Dendritic cell treated with granulocyte-macrophage colony-stimulating factor and Interleukin-4, amounts not matched to agents 40 ng/mL and 50 ng/mL, for 4 days (primary cell): ENCODE results near the gene NANS.
"Not testable (repeated sequence)": the region's sequence is repeated elsewhere in the genome, so short reads cannot be mapped to it uniquely, and the experiment has no call there.

Experiments used
- H3K27ac Mint-ChIP-seq: one replicate; pipeline ENCODE4 v1.8.0; 2022; ENCODE audit warnings: mild to moderate bottlenecking, mixed read lengths
- H3K27me3 Mint-ChIP-seq: one replicate; pipeline ENCODE4 v1.8.0; 2022; ENCODE audit warnings: mild to moderate bottlenecking, mixed read lengths
- H3K36me3 Mint-ChIP-seq: one replicate; pipeline ENCODE4 v1.8.0; 2022; ENCODE audit warnings: low read depth, mixed read lengths
- H3K4me1 Mint-ChIP-seq: one replicate; pipeline ENCODE4 v1.8.0; 2022; ENCODE audit warnings: low read depth, mixed read lengths
- H3K4me3 Mint-ChIP-seq: one replicate; pipeline ENCODE4 v1.8.0; 2022; ENCODE audit warnings: mild to moderate bottlenecking, moderate library complexity, mixed read lengths
- H3K9me3 Mint-ChIP-seq: one replicate; pipeline ENCODE4 v1.8.0; 2022; ENCODE audit warnings: mixed read lengths
- intact Hi-C: fragments of 100-400 bp; cut with micrococcal nuclease; formaldehyde crosslinking; loops from one replicate; pipeline ENCODE4 v1.15.0; 2022

The NANS gene

DNA sequence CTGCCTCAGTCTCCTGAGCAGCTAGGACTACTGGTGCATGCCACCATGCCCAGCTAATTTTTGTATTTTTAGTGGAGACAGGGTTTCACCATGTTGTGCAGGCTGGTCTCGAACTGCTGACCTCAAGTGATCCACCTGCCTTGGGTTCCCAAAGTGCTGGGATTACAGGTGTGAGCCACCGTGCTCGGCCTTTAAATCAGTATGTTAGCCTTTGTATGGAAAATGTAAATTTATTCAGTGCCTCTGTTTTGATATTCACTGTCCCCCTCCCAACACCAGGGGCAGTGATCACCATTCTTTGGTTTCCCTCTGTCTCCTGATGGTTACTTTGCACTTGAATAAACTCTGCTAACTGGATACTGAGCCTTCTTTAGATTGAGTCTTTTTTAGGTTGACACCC, 34.1 kb downstream of the NANS start:
- peaks cover 25% of the 10 kb centered on the region for H3K4me1 Mint-ChIP-seq

DNA sequence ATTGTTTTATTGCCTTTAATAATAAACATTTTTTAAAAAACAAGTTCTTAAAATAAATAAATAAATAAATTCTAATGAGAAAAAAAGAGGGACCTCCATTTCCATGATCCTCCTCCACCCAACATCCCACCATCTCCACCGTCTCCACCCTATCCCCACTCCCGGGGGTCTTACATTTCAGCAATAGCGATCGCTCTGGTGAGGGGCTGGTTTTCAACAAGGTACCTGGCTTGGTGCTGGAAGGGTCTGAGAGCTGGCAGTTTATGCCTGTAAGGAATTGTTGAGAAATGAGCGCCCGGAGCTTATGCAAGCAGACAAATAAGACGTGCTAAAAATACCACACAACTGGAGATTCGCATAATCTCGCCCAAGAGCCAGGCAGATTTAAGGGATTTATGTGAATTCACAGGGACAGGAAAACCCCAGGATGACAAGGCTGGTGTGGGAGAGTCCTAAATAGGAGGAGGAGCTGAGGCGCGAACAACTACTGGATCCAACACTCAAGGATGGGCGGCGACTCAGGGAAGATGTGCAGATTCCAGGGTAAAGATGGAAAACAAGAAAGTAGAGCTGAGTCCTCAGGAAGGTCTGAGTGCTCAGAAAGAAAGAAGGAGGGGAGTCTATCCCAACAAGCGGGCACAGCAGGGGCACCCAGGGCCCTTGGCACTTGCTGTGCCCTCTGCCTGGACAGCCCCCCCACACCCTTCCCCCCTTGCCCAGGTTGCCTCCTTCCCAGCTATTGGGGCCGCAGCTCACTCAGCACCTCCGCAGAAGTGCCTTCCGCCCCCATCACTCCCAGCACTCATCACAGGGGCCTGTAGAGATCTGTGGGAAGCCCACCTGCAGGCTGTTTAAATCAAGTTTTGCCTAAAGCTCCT, 35.4 kb downstream of the NANS start:
- intact Hi-C loops, result no loop called here
- Mint-ChIP-seq H3K4me3 (no peak overlapping the region), H3K27ac (no peak overlapping the region), H3K36me3 (peaks cover 97% of the 10 kb centered on the region), H3K9me3 (no peaks in the 10 kb centered on the region), H3K4me1 (peaks cover 22% of the 10 kb centered on the region), H3K27me3 (no peaks in the 10 kb centered on the region)

More for the DNA sequence above, 34.1 kb downstream of the NANS start:
- H3K27ac Mint-ChIP-seq, intact Hi-C loops, H3K9me3 Mint-ChIP-seq, H3K4me3 Mint-ChIP-seq, H3K27me3 Mint-ChIP-seq: not testable (repeated sequence)
- peaks cover 97% of the 10 kb centered on the region for H3K36me3 Mint-ChIP-seq

GRCh38 chr9:98092613-98092931, 36.0 kb downstream of the NANS start:
- Mint-ChIP-seq H3K27me3 (no peaks in the 10 kb centered on the region), H3K4me1 (peaks cover 20% of the 10 kb centered on the region), H3K9me3 (no peaks in the 10 kb centered on the region), H3K4me3 (no peak overlapping the region), H3K36me3 (peaks cover 97% of the 10 kb centered on the region), H3K27ac (peak overlapping the region; percentile 25)
- intact Hi-C loops, result no loop called here

DNA sequence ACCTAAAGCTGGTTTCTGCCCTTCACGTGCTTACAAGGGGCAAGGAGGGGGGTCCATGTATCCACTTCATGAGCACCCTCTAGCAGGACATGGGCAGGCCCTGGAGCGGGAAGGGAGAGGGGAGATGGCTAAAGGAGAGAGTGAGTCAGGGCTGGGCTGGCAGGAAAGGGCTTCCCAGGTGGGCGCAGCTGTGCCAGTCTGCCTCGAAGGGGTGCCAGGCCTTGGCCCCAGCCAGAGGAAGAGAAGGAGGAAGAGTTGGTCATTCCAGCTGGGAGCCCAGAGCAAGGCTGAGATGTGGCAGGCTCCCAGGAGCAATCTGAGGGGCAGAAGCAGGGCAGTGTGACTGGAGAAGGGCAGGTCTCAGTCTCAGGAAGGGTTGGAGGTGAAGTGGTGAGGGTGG, 37.8 kb downstream of the NANS start:
- Mint-ChIP-seq H3K4me3 (no peak overlapping the region), H3K27ac (no peak overlapping the region), H3K36me3 (peaks cover 97% of the 10 kb centered on the region), H3K27me3 (no peaks in the 10 kb centered on the region), H3K9me3 (no peaks in the 10 kb centered on the region), H3K4me1 (peaks cover 16% of the 10 kb centered on the region)
- intact Hi-C loops, result no loop called here

GRCh38 chr9:98094851-98095250, 38.3 kb downstream of the NANS start:
- H3K4me1 Mint-ChIP-seq, result peaks cover 16% of the 10 kb centered on the region
- intact Hi-C loops, result no loop called here
- H3K36me3 Mint-ChIP-seq, result peaks cover 97% of the 10 kb centered on the region
- H3K27me3 Mint-ChIP-seq, result no peaks in the 10 kb centered on the region
- H3K27ac Mint-ChIP-seq, result no peak overlapping the region
- H3K4me3 Mint-ChIP-seq, result no peak overlapping the region
- no peaks in the 10 kb centered on the region for H3K9me3 Mint-ChIP-seq

DNA sequence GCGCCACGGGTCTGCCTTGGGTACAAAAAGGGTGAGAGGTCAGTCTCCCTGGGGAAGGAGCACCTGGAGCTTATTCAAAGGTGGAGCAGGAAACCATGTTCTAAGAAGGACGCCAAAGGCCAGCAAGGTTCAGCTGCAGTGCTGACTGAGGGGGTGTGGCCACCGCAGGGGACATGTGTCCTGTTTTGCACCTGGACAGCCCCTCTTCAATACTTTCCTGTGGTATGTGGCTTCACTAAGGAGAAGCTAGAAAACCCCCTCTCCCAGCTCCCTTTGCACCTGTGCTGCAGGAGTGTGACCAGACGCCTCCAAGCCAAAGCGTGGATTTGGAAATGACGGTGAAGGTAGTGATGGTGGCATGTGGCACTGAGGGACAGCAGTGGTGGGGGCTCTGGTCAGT, 38.9 kb downstream of the NANS start:
- no peaks in the 10 kb centered on the region for H3K9me3 Mint-ChIP-seq
- H3K4me3 Mint-ChIP-seq, result no peak overlapping the region
- H3K4me1 Mint-ChIP-seq, result peaks cover 16% of the 10 kb centered on the region
- H3K27me3 Mint-ChIP-seq, result no peaks in the 10 kb centered on the region
- intact Hi-C loops, result no loop called here
- no peak overlapping the region for H3K27ac Mint-ChIP-seq
- peaks cover 97% of the 10 kb centered on the region for H3K36me3 Mint-ChIP-seq

DNA sequence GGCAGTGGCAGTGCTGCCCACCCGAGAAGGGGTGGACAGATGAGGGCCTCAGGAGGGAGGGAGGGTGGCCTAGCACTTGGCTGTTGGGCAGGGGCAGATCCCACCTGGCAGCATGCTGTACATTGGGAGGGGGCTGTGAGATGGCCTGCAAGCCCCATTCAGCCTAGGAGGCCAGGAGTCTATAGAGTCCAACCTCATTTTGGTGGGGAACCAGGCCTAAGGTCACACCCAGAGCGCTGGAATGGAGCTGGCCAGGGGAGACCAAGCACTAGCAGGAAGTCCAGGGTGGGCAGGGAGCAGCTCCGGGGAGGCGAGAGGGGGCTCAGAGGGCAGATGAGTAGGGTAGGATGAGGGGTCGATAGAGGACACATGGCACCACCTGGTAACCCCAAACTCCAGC, 39.6 kb downstream of the NANS start:
- intact Hi-C loops, result no loop called here
- Mint-ChIP-seq H3K36me3 (peaks cover 94% of the 10 kb centered on the region), H3K4me3 (no peak overlapping the region), H3K27ac (no peak overlapping the region), H3K9me3 (no peaks in the 10 kb centered on the region), H3K4me1 (peaks cover 16% of the 10 kb centered on the region), H3K27me3 (no peaks in the 10 kb centered on the region)

DNA sequence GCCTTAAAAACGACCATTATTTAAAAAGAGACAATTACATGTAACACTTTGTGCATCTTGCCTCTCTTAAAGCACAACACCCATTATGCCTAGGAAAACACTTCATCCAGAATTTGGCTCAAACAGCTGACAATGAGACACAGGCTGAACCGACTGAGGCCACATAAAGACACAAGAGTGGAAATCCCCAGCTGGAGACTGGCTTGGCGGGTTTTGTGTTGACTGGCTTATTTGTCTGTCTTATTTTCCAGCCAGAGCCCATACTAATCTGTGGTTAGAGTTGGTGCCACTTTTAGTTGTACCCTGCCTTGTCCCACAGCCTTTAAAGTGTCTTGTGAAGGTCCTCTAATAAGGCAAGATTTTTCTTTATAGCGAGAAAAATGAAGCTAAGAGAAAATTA, 41.3 kb downstream of the NANS start:
- H3K4me3 Mint-ChIP-seq, result no peak overlapping the region
- peaks cover 23% of the 10 kb centered on the region for H3K4me1 Mint-ChIP-seq
- intact Hi-C loops, result no loop called here
- H3K9me3 Mint-ChIP-seq, result no peaks in the 10 kb centered on the region
- H3K27me3 Mint-ChIP-seq, result no peaks in the 10 kb centered on the region
- peaks cover 95% of the 10 kb centered on the region for H3K36me3 Mint-ChIP-seq
- H3K27ac Mint-ChIP-seq, result no peak overlapping the region

- intact Hi-C loops, result no loop called here
- H3K4me1 Mint-ChIP-seq, result peaks cover 17% of the 10 kb centered on the region
- H3K9me3 Mint-ChIP-seq, result no peaks in the 10 kb centered on the region
- H3K36me3 Mint-ChIP-seq, result peaks cover 88% of the 10 kb centered on the region
- H3K27ac Mint-ChIP-seq, result no peak overlapping the region
- H3K4me3 Mint-ChIP-seq, result no peak overlapping the region
- no peaks in the 10 kb centered on the region for H3K27me3 Mint-ChIP-seq
These were observed 42.8 kb downstream of the NANS start for GRCh38 chr9:98099346-98099745.

DNA sequence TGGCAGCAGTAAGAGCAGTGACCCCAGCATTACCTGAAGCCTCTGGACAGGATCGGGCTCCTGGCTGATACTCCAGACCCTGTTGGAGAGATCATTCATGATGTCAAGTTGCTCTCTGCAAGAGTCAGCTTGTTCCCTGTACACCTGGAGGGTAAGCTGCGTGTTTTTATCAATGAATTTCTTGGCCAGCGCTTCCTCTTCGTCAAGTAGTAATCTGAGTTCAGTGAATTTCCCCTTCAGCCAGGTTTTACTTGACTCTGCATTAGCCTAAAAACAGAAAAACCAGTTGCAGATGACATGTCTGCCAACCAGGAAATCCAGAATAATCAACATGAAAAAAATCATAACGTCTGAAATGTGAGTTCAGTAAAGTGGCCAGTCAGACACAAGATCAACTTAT, 43.4 kb downstream of the NANS start:
- peaks cover 20% of the 10 kb centered on the region for H3K4me1 Mint-ChIP-seq
- intact Hi-C loops, result no loop called here
- no peak overlapping the region for H3K4me3 Mint-ChIP-seq
- H3K9me3 Mint-ChIP-seq, result no peaks in the 10 kb centered on the region
- H3K27me3 Mint-ChIP-seq, result no peaks in the 10 kb centered on the region
- H3K36me3 Mint-ChIP-seq, result peaks cover 88% of the 10 kb centered on the region
- no peak overlapping the region for H3K27ac Mint-ChIP-seq

DNA sequence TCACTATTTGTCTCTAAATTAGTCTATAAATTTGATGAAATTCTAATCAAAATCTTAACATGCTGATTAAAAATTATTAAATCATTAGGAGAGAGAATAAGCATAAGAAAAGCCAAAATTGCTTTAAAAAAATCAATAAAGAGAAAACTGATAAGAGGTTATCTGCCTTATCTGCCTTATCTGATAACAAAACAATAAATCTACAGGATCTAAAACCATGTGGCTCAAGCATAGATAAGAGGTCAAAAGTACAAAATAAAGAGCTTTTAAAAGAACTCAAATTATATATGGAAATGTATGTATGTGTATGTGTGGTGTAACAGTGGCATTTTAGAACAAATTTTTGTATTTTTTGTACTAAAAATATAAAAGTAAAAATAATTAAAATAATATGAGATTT, 43.9 kb downstream of the NANS start:
- no peak overlapping the region for H3K4me3 Mint-ChIP-seq
- peaks cover 88% of the 10 kb centered on the region for H3K36me3 Mint-ChIP-seq
- peaks cover 26% of the 10 kb centered on the region for H3K4me1 Mint-ChIP-seq
- no peaks in the 10 kb centered on the region for H3K9me3 Mint-ChIP-seq
- intact Hi-C loops, result no loop called here
- H3K27me3 Mint-ChIP-seq, result no peaks in the 10 kb centered on the region
- no peak overlapping the region for H3K27ac Mint-ChIP-seq

DNA sequence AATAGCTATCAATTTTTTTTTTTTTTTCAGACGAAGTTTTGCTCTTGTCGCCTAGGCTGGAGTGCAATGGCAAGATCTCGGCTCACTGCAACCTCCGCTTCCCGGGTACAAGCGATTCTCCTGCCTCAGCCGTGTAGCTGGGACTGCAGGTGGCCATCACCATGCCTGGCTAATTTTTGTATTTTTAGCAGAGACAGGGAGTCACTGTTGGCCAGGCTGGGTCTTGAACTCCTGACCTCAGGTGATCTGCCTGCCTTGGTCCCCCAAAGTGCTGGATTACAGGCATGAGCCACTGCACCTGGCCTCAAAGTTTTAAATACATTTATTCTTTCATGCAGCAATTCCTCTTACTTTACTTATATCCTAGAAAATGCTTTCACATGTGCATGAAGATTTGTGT, 44.9 kb downstream of the NANS start:
- H3K27me3 Mint-ChIP-seq, result no peaks in the 10 kb centered on the region
- peak overlapping the region; percentile 50 for H3K27ac Mint-ChIP-seq
- no peaks in the 10 kb centered on the region for H3K9me3 Mint-ChIP-seq
- H3K36me3 Mint-ChIP-seq, result peaks cover 88% of the 10 kb centered on the region
- H3K4me3 Mint-ChIP-seq, result no peak overlapping the region
- intact Hi-C loops, result no loop called here
- H3K4me1 Mint-ChIP-seq, result peaks cover 34% of the 10 kb centered on the region

DNA sequence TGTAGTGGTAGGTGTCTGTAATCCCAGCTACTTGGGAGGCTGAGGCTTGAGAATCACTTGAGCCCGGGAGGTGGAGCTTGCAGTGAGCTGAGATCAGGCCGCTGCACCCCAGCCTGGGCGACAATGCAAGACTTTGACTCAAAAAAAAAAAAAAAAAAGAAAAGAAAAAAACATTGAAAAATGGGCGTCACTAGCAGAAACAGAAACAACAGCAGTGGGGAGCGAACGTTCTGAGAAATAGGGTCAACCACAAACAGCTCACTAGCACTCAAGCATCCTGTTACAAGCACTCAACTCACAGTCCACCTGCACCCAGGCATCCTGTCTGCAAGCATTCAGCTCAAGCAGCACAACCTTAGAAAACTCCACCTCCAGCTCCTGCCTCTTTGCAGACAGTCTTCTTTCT, 45.3 kb downstream of the NANS start:
- Mint-ChIP-seq H3K4me1 (peaks cover 37% of the 10 kb centered on the region), H3K27ac (peak overlapping the region; percentile 50), H3K9me3 (no peaks in the 10 kb centered on the region), H3K4me3 (no peak overlapping the region), H3K27me3 (no peaks in the 10 kb centered on the region), H3K36me3 (peaks cover 88% of the 10 kb centered on the region)
- intact Hi-C loops, result no loop called here

DNA sequence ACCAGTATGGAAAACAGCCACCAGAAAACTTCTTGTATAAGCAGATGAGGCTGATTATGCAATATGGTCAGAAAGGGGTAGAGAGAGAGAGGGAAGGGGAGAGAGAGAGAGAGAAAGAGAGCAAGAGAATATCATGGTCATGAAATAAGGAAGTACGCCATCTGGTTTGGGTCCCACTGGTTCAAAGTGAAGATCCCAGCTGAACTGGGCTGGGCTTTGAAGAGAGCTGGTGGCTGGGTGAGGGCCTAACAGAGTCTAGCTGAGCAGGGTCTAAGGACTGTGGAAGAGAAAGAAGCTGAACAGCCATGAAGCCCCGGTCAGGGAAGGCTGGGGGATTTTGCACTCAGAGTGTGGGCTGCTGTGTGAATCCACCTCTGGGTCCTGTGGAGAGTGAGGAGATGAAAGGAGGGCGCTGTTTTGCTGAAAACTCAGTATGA, 47.9 kb downstream of the NANS start:
- Mint-ChIP-seq H3K9me3 (no peaks in the 10 kb centered on the region), H3K27ac (peak overlapping the region; percentile 74), H3K27me3 (no peaks in the 10 kb centered on the region), H3K4me1 (peaks cover 63% of the 10 kb centered on the region), H3K36me3 (peaks cover 88% of the 10 kb centered on the region), H3K4me3 (no peak overlapping the region)
- intact Hi-C loops, result no loop called here

DNA sequence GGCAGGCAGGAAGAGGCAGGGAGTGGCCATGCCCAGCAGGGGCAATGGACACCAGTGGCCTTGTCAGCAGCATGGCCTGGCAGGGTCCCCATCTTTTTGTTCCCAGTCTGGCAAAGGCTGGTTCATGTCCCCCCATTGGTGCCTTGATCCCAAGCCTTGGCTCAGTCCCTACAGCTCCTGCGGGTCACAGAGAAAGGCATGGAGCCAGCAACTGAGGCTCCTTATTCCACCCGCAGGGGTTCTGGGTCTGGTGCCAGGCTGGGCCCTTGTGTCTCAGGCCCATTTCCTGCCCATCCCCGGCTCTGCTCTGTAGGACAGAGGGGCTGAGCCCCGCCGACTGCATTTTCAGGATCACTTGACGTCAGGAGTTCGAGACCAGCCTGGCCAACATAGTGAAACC, 48.5 kb downstream of the NANS start:
- intact Hi-C loops, result no loop called here
- H3K9me3 Mint-ChIP-seq, result no peaks in the 10 kb centered on the region
- peaks cover 68% of the 10 kb centered on the region for H3K4me1 Mint-ChIP-seq
- peaks cover 88% of the 10 kb centered on the region for H3K36me3 Mint-ChIP-seq
- peak overlapping the region; percentile 74 for H3K27ac Mint-ChIP-seq
- no peak overlapping the region for H3K4me3 Mint-ChIP-seq
- H3K27me3 Mint-ChIP-seq, result no peaks in the 10 kb centered on the region
